ENCODE results near the gene PARD3B.

The PARD3B gene

GRCh38 chr2:205370726-205371125, 825.5 kb downstream of the PARD3B start:
- Histone ChIP-seq H3K4me3 (replicated peaks; ENCODE audit: insufficient read depth, low read length) (no peak overlapping the region), H3K27ac (replicated peaks) (no peak overlapping the region), H3K27me3 (ENCODE audit: insufficient read depth, poor library complexity, severe bottlenecking) (no peaks in the 10 kb centered on the region)
- TF ChIP-seq SPI1 (IDR thresholded peaks at IDR 0.05; ENCODE audit: borderline replicate concordance, low read depth) = no peak
- DNase-seq (ENCODE audit: low read depth in 1 of 2, low spot score in 1 of 2) = no peak

- H3K27ac ChIP-seq (replicated peaks) = no peak overlapping the region
These were observed 826.9 kb downstream of the PARD3B start for GRCh38 chr2:205372141-205372540.

GRCh38 chr2:205375461-205376448, 830.5 kb downstream of the PARD3B start:
- TF ChIP-seq SPI1 (IDR thresholded peaks at IDR 0.05; ENCODE audit: borderline replicate concordance, low read depth) (no peak), REST (IDR thresholded peaks at IDR 0.05; ENCODE audit: insufficient replicate concordance, low read depth) (no peak), POLR2AphosphoS5 (IDR thresholded peaks at IDR 0.05; ENCODE audit: low read depth) (no peak), GABPA (IDR thresholded peaks at IDR 0.05; ENCODE audit: low read depth) (no peak), CTCF (IDR thresholded peaks at IDR 0.05; ENCODE audit: insufficient read depth, low read length) (no peak)
- Histone ChIP-seq H3K27me3 (ENCODE audit: insufficient read depth, poor library complexity, severe bottlenecking) (no peaks in the 10 kb centered on the region), H3K4me3 (replicated peaks; ENCODE audit: insufficient read depth, low read length) (no peak overlapping the region), H3K27ac (replicated peaks) (no peak overlapping the region)
- no peak for DNase-seq (ENCODE audit: low read depth in 1 of 2, low spot score in 1 of 2)

More at GRCh38 chr2:205372141-205372540, 826.9 kb downstream of the PARD3B start:
- H3K27me3 ChIP-seq (ENCODE audit: insufficient read depth, poor library complexity, severe bottlenecking) = no peaks in the 10 kb centered on the region
- H3K4me3 ChIP-seq (replicated peaks; ENCODE audit: insufficient read depth, low read length) = no peak overlapping the region
- no peak for DNase-seq (ENCODE audit: low read depth in 1 of 2, low spot score in 1 of 2)
- TF ChIP-seq GABPA (IDR thresholded peaks at IDR 0.05; ENCODE audit: low read depth) (no peak), REST (IDR thresholded peaks at IDR 0.05; ENCODE audit: insufficient replicate concordance, low read depth) (no peak)

GRCh38 chr2:205377324-205377723, 832.0 kb downstream of the PARD3B start:
- H3K27me3 ChIP-seq (ENCODE audit: insufficient read depth, poor library complexity, severe bottlenecking) = no peaks in the 10 kb centered on the region
- DNase-seq (ENCODE audit: low read depth in 1 of 2, low spot score in 1 of 2) = no peak
- H3K4me3 ChIP-seq (replicated peaks; ENCODE audit: insufficient read depth, low read length) = no peak overlapping the region
- TF ChIP-seq CTCF (IDR thresholded peaks at IDR 0.05; ENCODE audit: insufficient read depth, low read length) = no peak
- no peak overlapping the region for H3K27ac ChIP-seq (replicated peaks)

- TF ChIP-seq GABPA (IDR thresholded peaks at IDR 0.05; ENCODE audit: low read depth) (no peak), POLR2AphosphoS5 (IDR thresholded peaks at IDR 0.05; ENCODE audit: low read depth) (no peak), REST (IDR thresholded peaks at IDR 0.05; ENCODE audit: insufficient replicate concordance, low read depth) (no peak), CTCF (IDR thresholded peaks at IDR 0.05; ENCODE audit: insufficient read depth, low read length) (no peak), SPI1 (IDR thresholded peaks at IDR 0.05; ENCODE audit: borderline replicate concordance, low read depth) (no peak)
These were observed 838.3 kb downstream of the PARD3B start for GRCh38 chr2:205383601-205384000.

More at GRCh38 chr2:205383601-205384000, 838.3 kb downstream of the PARD3B start:
- Histone ChIP-seq H3K27me3 (ENCODE audit: insufficient read depth, poor library complexity, severe bottlenecking) (no peaks in the 10 kb centered on the region), H3K4me3 (replicated peaks; ENCODE audit: insufficient read depth, low read length) (no peak overlapping the region), H3K27ac (replicated peaks) (no peak overlapping the region)
- no peak for DNase-seq (ENCODE audit: low read depth in 1 of 2, low spot score in 1 of 2)
